ENCODE measurements around the gene CCDC88B. TPM values are rescaled to one million over a fixed set of nuclear protein-coding genes. Genes with fewer than 3 reads are reported as not detected.

CCDC88B gene
- total and polyA plus RNA-seq, 2 of the 8 experiments (the other 6 are each of a cell fraction or from before 2014, with no cell fraction given), result 5.9 to 12.5 TPM

DNA sequence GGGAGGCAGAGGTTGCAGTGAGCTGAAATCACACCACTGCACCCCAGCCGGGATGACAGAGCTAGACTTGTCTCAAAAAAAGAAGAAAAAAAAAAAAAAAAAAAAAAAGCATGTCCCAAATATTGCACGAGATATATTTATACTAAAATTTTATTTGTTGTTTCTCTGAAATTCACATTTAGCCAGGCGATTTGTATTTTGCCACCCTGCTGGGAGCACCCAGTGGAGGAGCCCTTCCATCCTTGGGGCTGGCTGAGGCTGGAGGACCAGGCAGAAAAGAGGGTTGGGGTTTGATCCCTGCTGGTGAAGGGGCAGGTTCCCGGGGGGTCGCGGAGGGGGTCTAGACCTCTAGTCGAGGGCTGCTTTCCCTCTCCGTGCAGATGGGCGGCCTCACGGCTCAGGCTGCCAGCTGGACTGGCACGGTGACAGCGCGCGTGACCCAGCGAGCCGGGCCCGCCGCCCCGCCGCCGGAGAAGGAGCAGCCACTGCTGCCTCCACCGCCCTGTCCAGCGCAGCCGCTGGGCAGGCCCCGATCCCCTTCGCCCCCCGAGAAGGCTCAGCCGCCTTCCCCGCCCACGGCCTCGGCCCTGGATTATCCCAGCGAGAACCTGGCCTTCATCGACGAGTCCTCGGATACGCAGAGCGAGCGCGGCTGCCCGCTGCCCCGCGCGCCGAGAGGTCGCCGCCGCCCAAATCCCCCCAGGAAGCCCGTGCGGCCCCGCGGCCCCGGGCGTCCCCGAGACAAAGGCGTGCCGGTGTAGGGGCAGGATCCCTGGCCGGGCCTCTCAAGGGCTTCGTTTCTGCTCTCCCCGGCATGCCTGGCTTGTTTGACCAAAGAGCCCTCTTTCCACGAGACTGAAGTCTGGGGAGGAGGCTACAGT, 40.8 kb upstream of the CCDC88B start:
- Histone ChIP-seq H2BK5ac (ENCODE audit: low read depth, low read length) (no peak overlapping the region), H3K9ac (replicated peaks in 1 of 4; ENCODE audit: extremely low read depth in 1 of 4, low read depth in 3 of 4, low read length in 3 of 4) (no peak overlapping the region), H2BK120ac (replicated peaks; ENCODE audit: low read depth, low read length) (no peak overlapping the region), H3K9me3 (ENCODE audit: insufficient read depth in 2 of 2, low read depth in 1 of 2, low read length in 1 of 2) (no peaks in the 10 kb centered on the region; a peak in 1 of 4 replicates), H4K91ac (replicated peaks; ENCODE audit: insufficient read length, low read length) (no peak overlapping the region), H2BK20ac (ENCODE audit: low read length) (no peak overlapping the region), H3K23ac (ENCODE audit: insufficient read length) (no peak overlapping the region), H3K27ac (ENCODE audit: low read depth, low read length) (no peak overlapping the region), H2BK12ac (ENCODE audit: low read depth, low read length) (no peak overlapping the region), H3K27me3 (replicated peaks in 1 of 4; ENCODE audit: control insufficient read depth in 3 of 4, extremely low read depth in 1 of 4, insufficient read depth in 3 of 4, low read length in 3 of 4) (peaks cover 57 to 83% (median 70%) of the 10 kb centered on the region in 4 experiments), H3K56ac (replicated peaks; ENCODE audit: insufficient read length, low read depth, low read length) (no peak overlapping the region), H4K5ac (ENCODE audit: insufficient read length, low read depth, low read length) (no peak overlapping the region), H3K79me1 (ENCODE audit: low read depth, low read length) (no peaks in the 10 kb centered on the region), H3K23me2 (ENCODE audit: low read depth, low read length) (peaks cover 7% of the 10 kb centered on the region; the same call in 1 of the 2 replicates), H2AK5ac (ENCODE audit: low read depth, low read length) (no peak overlapping the region), H3K14ac (ENCODE audit: insufficient read length) (no peak overlapping the region), H3K4me3 (ENCODE audit: extremely low read depth in 1 of 4, insufficient read depth in 2 of 4, low read depth in 3 of 4, low read length in 4 of 4) (peak overlapping the region; percentile 4 to 49 (median 10); a peak in 6 of 8 replicates), H3K4me2 (ENCODE audit: insufficient read depth in 1 of 2, low read depth in 2 of 2, low read length in 2 of 2) (peak overlapping the region; percentile 59 to 66), H2AFZ (ENCODE audit: low read length) (no peak overlapping the region), H4K20me1 (replicated peaks in 1 of 2; ENCODE audit: control insufficient read depth in 1 of 2, insufficient read depth in 2 of 2, low read length in 2 of 2) (peaks cover 0 to 16% of the 10 kb centered on the region in 2 experiments), H3K4ac (replicated peaks; ENCODE audit: insufficient read length, low read depth, low read length) (no peak overlapping the region), H4K8ac (ENCODE audit: extremely low read depth, insufficient read depth, low read length) (peak overlapping the region; percentile 75), H2BK15ac (ENCODE audit: low read length) (no peak overlapping the region), H3K36me3 (ENCODE audit: control insufficient read depth in 2 of 4, insufficient read depth in 4 of 4, low read length in 3 of 4) (no peaks in the 10 kb centered on the region; a peak in 1 of 8 replicates), H3K4me1 (replicated peaks in 1 of 4; ENCODE audit: control insufficient read depth in 3 of 4, insufficient read depth in 4 of 4, low read length in 3 of 4) (peaks cover 3 to 27% (median 18%) of the 10 kb centered on the region in 4 experiments; a peak in 6 of 7 replicates), H3K18ac (ENCODE audit: extremely low read depth, low read length) (no peak overlapping the region), H3K79me2 (ENCODE audit: control insufficient read depth in 1 of 2, insufficient read depth in 2 of 2, low read length in 2 of 2) (no peaks in the 10 kb centered on the region)
- POLR2A ChIA-PET (ENCODE audit: partially characterized antibody), result interaction anchor here (0.7 to 1.6 kb wide), 2 partner anchors 10 to 48 kb away, joined by 3 read pairs; partner anchors contain the start of gene PLCB3
- FAIRE-seq (no peak), DNase-seq (ENCODE audit: low read depth in 1 of 2, low spot score in 2 of 2) (peak in 1 of 2 experiments; percentile 69)
- no peak for TF ChIP-seq BRCA1 (IDR thresholded peaks at IDR 0.05; ENCODE audit: low read depth, low read length)
- peak; percentile 98 for TF ChIP-seq EZH2 (IDR thresholded peaks at IDR 0.05; ENCODE audit: low read depth, low read length, severe bottlenecking)
- peak; percentile 29 for TF ChIP-seq KDM4A (IDR thresholded peaks at IDR 0.05; ENCODE audit: low read depth, low read length, severe bottlenecking)
- TF ChIP-seq SUZ12 (IDR thresholded peaks at IDR 0.05; ENCODE audit: low read length), result peak; percentile 96
- CTCF ChIA-PET (ENCODE audit: partially characterized antibody), result interaction anchor here (0.6 to 1.3 kb wide), 6 partner anchors 44 to 85 kb away, joined by 3 to 4 read pairs (median 4); no protein-coding TSS in a partner anchor
- WGBS, 2 experiments (ENCODE audit: extremely low coverage in 1 of 2, insufficient coverage in 1 of 2, insufficient read length in 1 of 2, insufficient replicate concordance in 2 of 2, low coverage in 1 of 2, low lambda C conversion rate in 2 of 2, missing lambda C conversion rate in 1 of 2), result 17% methylated on average over 17 of the region's 60 CpGs; no CpG with 5 or more reads in 1 of the 2 experiments

Data from H1 (cell line).